Heart right ventricle (tissue), 16 donors: ENCODE results near the gene TXNRD1. TPM values are rescaled to one million over a fixed set of nuclear protein-coding genes. Genes with fewer than 3 reads are reported as not detected.

Experiments used
- ATAC-seq, 8 donors: fragments of 200-7000 bp; cut with Tn5 transposase; one replicate each; pipeline ENCODE4 v1.9.1; 2020; ENCODE audit warnings: mild to moderate bottlenecking in 8 of 8, moderate library complexity in 8 of 8, moderate number of reproducible peaks in 1 of 8
- DNase-seq, 2 donors: peaks; one replicate each; pipeline ENCODE4 v3.0.0-alpha.2; 2020
- H3K27ac ChIP-seq, 10 donors: fragments of 200-600 bp; sonication (generic) in 2 of 10; one replicate each; pipeline versions ENCODE4 v1.5.0 to v1.8.0; 2020 to 2022; ENCODE audit warnings: mild to moderate bottlenecking in 3 of 10
- H3K27me3 ChIP-seq, 7 donors: fragments of 200-600 bp; one replicate each; pipeline ENCODE4 v1.8.0; 2021 to 2022; ENCODE audit warnings: mild to moderate bottlenecking in 2 of 7
- H3K36me3 ChIP-seq, 9 donors: fragments of 200-600 bp; sonication (generic) in 1 of 9; one replicate each; pipeline versions ENCODE4 v1.5.0 to v1.8.0; 2020 to 2022; ENCODE audit warnings: mild to moderate bottlenecking in 2 of 9
- H3K4me1 ChIP-seq, 9 donors: fragments of 200-600 bp; sonication (generic) in 1 of 9; one replicate each; pipeline versions ENCODE4 v1.5.0 to v1.8.0; 2020 to 2022; ENCODE audit warnings: mild to moderate bottlenecking in 4 of 9
- H3K4me3 ChIP-seq, 10 donors: fragments of 200-600 bp; sonication (generic) in 2 of 10; one replicate each; pipeline versions ENCODE4 v1.5.0 to v1.8.0; 2020 to 2022; ENCODE audit warnings: mild to moderate bottlenecking in 7 of 10, moderate library complexity in 2 of 10
- H3K9me3 ChIP-seq, 11 donors: fragments of 200-600 bp in 10 of 11; sonication (generic) in 2 of 11; one replicate each; pipeline versions ENCODE4 v1.5.0 to v1.8.0; 2013 to 2022; ENCODE audit warnings: mild to moderate bottlenecking in 2 of 11, control low read depth in 1 of 11, moderate library complexity in 1 of 11
- CTCF ChIP-seq, 9 donors: fragments of 200-600 bp; sonication (generic) in 2 of 9; IDR thresholded peaks; one replicate each; pipeline versions ENCODE4 v1.5.0 to v1.8.0; 2021 to 2022; ENCODE audit warnings: antibody characterized with exemption in 9 of 9, mild to moderate bottlenecking in 5 of 9, moderate library complexity in 1 of 9
- WGBS, 2 donors: extraction: QIAGEN DNeasy Blood & Tissue Kit; methylation state at CpG; one replicate each; pipeline ENCODE4 v1.1.7; 2013; ENCODE audit warnings: inconsistent platforms in 1 of 2; 5-methylcytosine and 5-hydroxymethylcytosine counted together
- intact Hi-C, 10 donors: fragments of 100-400 bp; cut with DNase I; formaldehyde crosslinking; loops; one replicate each; pipeline versions ENCODE4 v1.11.1 to v1.14.2; 2022
- polyA plus RNA-seq, 2 donors: library from polyadenylated mRNA; stranded (reverse); fragments of 200-250 nt; gene quantifications; one replicate each; pipeline ENCODE4 v1.2.3, GENCODE V29; 2013
- total RNA-seq, 10 donors: library from RNA; stranded (reverse); fragmentation: NEBNext Ultra II Directional in 3 of 10; extraction: Animal tissue kit (Norgen Biotek cat#: 25700) in 3 of 10; gene quantifications; one replicate each; pipeline versions ENCODE4 v1.2.1 to v1.2.4, GENCODE V29; 2021 to 2023
- donor health status: Arrhythmogenic right ventricular cardiomyopathy.
- donor health status: ischemic (EF 13 %, LVEDD 7.1; RV severe dilation, severe dysfunction).
- donor health status: healthy with polysubstance abuse.
- donor health status: DM: no; HTN: yes; CAD: no.
- donor health status: DM: no; HTN: no; CAD: no.
- donor health status: ischemic (EF 25% LVEDD 6.9; RV normal size, moderate dysfunction).
- donor health status: ischemic (EF 25% LVEDD 5.7; RV mildly dilated, moderate dysfunction).
- donor health status: healthy.
- donor health status: DM: yes; HTN: yes; CAD: no.
- donor health status: Ischemic cardiomyopathy.
- donor health status: ischemic (EF 35%, LVEDD 5.7; RV mildly dilated, moderate dysfunction).
- donor health status: nonischemic (EF 11% LVEDD 7.7; RV severe dilation, severe dysfunction).
- donor health status: DM: yes; HTN: yes; CAD: no.
- donor health status: PGD.
- donor health status: ischemic (EF 29% LVEDD 5.4; RV normal size, mild dysfunction).
- donor health status: nonischemic (EF 23%, LVEDD 6.1; RV moderate dilation, normal function).

The TXNRD1 gene
- total and polyA plus RNA-seq, 12 donors, result 20.6 to 113 (median 79.5) TPM

- H3K27me3 ChIP-seq, result no peaks in the 10 kb centered on the region
- TF ChIP-seq CTCF (IDR thresholded peaks at IDR 0.05), result no peak
- H3K27ac ChIP-seq, result no peak overlapping the region
- WGBS, 2 donors, result 70 to 74% methylated on average over 5 of the region's 5 CpGs
- H3K36me3 ChIP-seq, result no peaks in the 10 kb centered on the region
- ATAC-seq (no peak), DNase-seq (no peak)
- peaks cover 0 to 10% (median 0%) of the 10 kb centered on the region in 9 donors for H3K4me1 ChIP-seq
- no peak overlapping the region for H3K4me3 ChIP-seq
- intact Hi-C loops, result no loop called here
- H3K9me3 ChIP-seq, result no peaks in the 10 kb centered on the region
Measured at GRCh38 chr12:104275689-104276088, 60.1 kb downstream of the TXNRD1 start.

- Histone ChIP-seq H3K4me1 (peaks cover 0 to 10% (median 0%) of the 10 kb centered on the region in 9 donors), H3K4me3 (no peak overlapping the region)
- WGBS, 2 donors, result 60 to 81% methylated on average over 8 of the region's 8 CpGs
Measured at GRCh38 chr12:104276273-104277131, 60.9 kb downstream of the TXNRD1 start.

GRCh38 chr12:104279164-104279563, 63.6 kb downstream of the TXNRD1 start:
- Histone ChIP-seq H3K4me3 (no peak overlapping the region), H3K27ac (no peak overlapping the region), H3K27me3 (no peaks in the 10 kb centered on the region), H3K9me3 (no peaks in the 10 kb centered on the region), H3K4me1 (peaks cover 0 to 10% (median 0%) of the 10 kb centered on the region in 9 donors), H3K36me3 (no peaks in the 10 kb centered on the region)
- no peak for TF ChIP-seq CTCF (IDR thresholded peaks at IDR 0.05)
- DNase-seq, result no peak
- ATAC-seq, result no peak
- intact Hi-C loops, result no loop called here

More at GRCh38 chr12:104276273-104277131, 60.9 kb downstream of the TXNRD1 start:
- Histone ChIP-seq H3K27ac (no peak overlapping the region), H3K36me3 (no peaks in the 10 kb centered on the region), H3K9me3 (no peaks in the 10 kb centered on the region), H3K27me3 (no peaks in the 10 kb centered on the region)
- TF ChIP-seq CTCF (IDR thresholded peaks at IDR 0.05), result no peak
- ATAC-seq (peak in 4 of 8 donors; percentile 16 to 42 (median 29)), DNase-seq (no peak)
- intact Hi-C loops, result no loop called here

- DNase-seq, result no peak
- Histone ChIP-seq H3K4me1 (peaks cover 0 to 10% (median 0%) of the 10 kb centered on the region in 9 donors), H3K27ac (no peak overlapping the region), H3K36me3 (no peaks in the 10 kb centered on the region), H3K9me3 (no peaks in the 10 kb centered on the region), H3K4me3 (no peak overlapping the region), H3K27me3 (no peaks in the 10 kb centered on the region)
- no peak for ATAC-seq
- WGBS, 2 donors, result 92 to 100% methylated on average over 1 of the region's 1 CpG
- intact Hi-C loops, result loop anchor here in 1 of 10 donors (10.0 kb wide), 1 partner anchor 55 kb away; no protein-coding TSS in a partner anchor
- TF ChIP-seq CTCF (IDR thresholded peaks at IDR 0.05), result no peak
Measured at GRCh38 chr12:104280111-104280510, 64.5 kb downstream of the TXNRD1 start.
